ENCODE data around the gene LAMC2.
"Not testable (repeated sequence)": the region's sequence is repeated elsewhere in the genome, so short reads cannot be mapped to it uniquely, and the experiment has no call there.

Gene LAMC2

GRCh38 chr1:183185941-183186490 is at the start of gene LAMC2:
Gene LAMC2, plus strand, starts transcription at chr1:183186264. Its CDS starts 89 bp downstream, at chr1:183186353.
- peak within 1 kb of the TSS; percentile 62 for H3K4me3 ChIP-seq (ENCODE audit: low read depth, low read length)

GRCh38 chr1:183137782-183138181 is 48.3 kb upstream of the LAMC2 start:
- H3K4me3 ChIP-seq (ENCODE audit: low read depth, low read length), result no peak overlapping the region

GRCh38 chr1:183138301-183138700 is 47.8 kb upstream of the LAMC2 start:
- H3K4me3 ChIP-seq (ENCODE audit: low read depth, low read length), result no peak overlapping the region

GRCh38 chr1:183139281-183139942 is 46.7 kb upstream of the LAMC2 start:
- no peak overlapping the region for H3K4me3 ChIP-seq (ENCODE audit: low read depth, low read length)

- H3K4me3 ChIP-seq (ENCODE audit: low read depth, low read length), result no peak overlapping the region
These were observed 45.4 kb upstream of the LAMC2 start for GRCh38 chr1:183140633-183141032.

GRCh38 chr1:183142171-183142570 is 43.9 kb upstream of the LAMC2 start:
- no peak overlapping the region for H3K4me3 ChIP-seq (ENCODE audit: low read depth, low read length)

- no peak overlapping the region for H3K4me3 ChIP-seq (ENCODE audit: low read depth, low read length)
These were observed 42.3 kb upstream of the LAMC2 start for GRCh38 chr1:183143576-183144315.

- no peak overlapping the region for H3K4me3 ChIP-seq (ENCODE audit: low read depth, low read length)
These were observed 41.3 kb upstream of the LAMC2 start for GRCh38 chr1:183144752-183145151.

- no peak overlapping the region for H3K4me3 ChIP-seq (ENCODE audit: low read depth, low read length)
These were observed 38.3 kb upstream of the LAMC2 start for GRCh38 chr1:183147735-183148134.

GRCh38 chr1:183148599-183148998 is 37.5 kb upstream of the LAMC2 start:
- no peak overlapping the region for H3K4me3 ChIP-seq (ENCODE audit: low read depth, low read length)

- H3K4me3 ChIP-seq (ENCODE audit: low read depth, low read length), result no peak overlapping the region
These were observed 36.8 kb upstream of the LAMC2 start for GRCh38 chr1:183149273-183149672.

- not testable (repeated sequence) for H3K4me3 ChIP-seq (ENCODE audit: low read depth, low read length)
These were observed 36.0 kb upstream of the LAMC2 start for GRCh38 chr1:183150032-183150431.

- no peak overlapping the region for H3K4me3 ChIP-seq (ENCODE audit: low read depth, low read length)
These were observed 35.6 kb upstream of the LAMC2 start for GRCh38 chr1:183150445-183150844.

- no peak overlapping the region for H3K4me3 ChIP-seq (ENCODE audit: low read depth, low read length)
These were observed 33.9 kb upstream of the LAMC2 start for GRCh38 chr1:183152180-183152579.

- H3K4me3 ChIP-seq (ENCODE audit: low read depth, low read length), result no peak overlapping the region
These were observed 30.1 kb upstream of the LAMC2 start for GRCh38 chr1:183155939-183156338.

GRCh38 chr1:183159960-183160359 is 26.1 kb upstream of the LAMC2 start:
- no peak overlapping the region for H3K4me3 ChIP-seq (ENCODE audit: low read depth, low read length)

- H3K4me3 ChIP-seq (ENCODE audit: low read depth, low read length), result no peak overlapping the region
These were observed 24.7 kb upstream of the LAMC2 start for GRCh38 chr1:183161391-183161790.

- H3K4me3 ChIP-seq (ENCODE audit: low read depth, low read length), result no peak overlapping the region
These were observed 22.7 kb upstream of the LAMC2 start for GRCh38 chr1:183163316-183163715.

GRCh38 chr1:183164340-183164739 is 21.7 kb upstream of the LAMC2 start:
- no peak overlapping the region for H3K4me3 ChIP-seq (ENCODE audit: low read depth, low read length)

GRCh38 chr1:183164963-183165362 is 21.1 kb upstream of the LAMC2 start:
- H3K4me3 ChIP-seq (ENCODE audit: low read depth, low read length), result no peak overlapping the region

GRCh38 chr1:183165456-183165855 is 20.6 kb upstream of the LAMC2 start:
- no peak overlapping the region for H3K4me3 ChIP-seq (ENCODE audit: low read depth, low read length)

- H3K4me3 ChIP-seq (ENCODE audit: low read depth, low read length), result no peak overlapping the region
These were observed 19.6 kb upstream of the LAMC2 start for GRCh38 chr1:183166454-183166853.

Data from iPS-11a (cell line).